BJ (cell line): ENCODE results near the gene GALNTL6. TPM values are rescaled to one million over a fixed set of nuclear protein-coding genes. Genes with fewer than 3 reads are reported as not detected.

ENCODE experiments used
- CTCF ChIA-PET: fragments of 350-600 bp; formaldehyde crosslinking; extraction: SDS; loops from one replicate; lab custom pipeline; 2021; ENCODE audit warnings: antibody characterized with exemption, inconsistent platforms; lab: Yijun Ruan, JAX
- POLR2A ChIA-PET: fragments of 300-600 bp; sonication (Branson Sonifier 250); formaldehyde crosslinking; extraction: SDS; loops from one replicate; lab custom pipeline; 2021; ENCODE audit warnings: antibody characterized with exemption; lab: Charles Lee
- DNase-seq: peaks from one replicate; pipeline ENCODE4 v3.0.0-alpha.2; 2011; ENCODE audit warnings: low read depth
- H3K27me3 ChIP-seq: 2 replicates; pipeline ENCODE4 v1.6.0; 2011; ENCODE audit warnings: low read length; ENCODE audit not compliant: control insufficient read depth, insufficient read depth
- H3K36me3 ChIP-seq: 2 replicates; pipeline ENCODE4 v1.5.1; 2011; ENCODE audit warnings: low read length; ENCODE audit not compliant: control insufficient read depth, insufficient read depth
- H3K4me3 ChIP-seq: 2 replicates; pipeline ENCODE4 v1.5.1; 2011; ENCODE audit warnings: low read depth, mild to moderate bottlenecking, control low read depth, low read length
- polyA plus RNA-seq: library from polyadenylated mRNA; depleted of rRNA; stranded (reverse); fragments of >200 nt; gene quantifications from 2 replicates; pipeline ENCODE4 v1.2.3, GENCODE V29; 2011
- TF ChIP-seq, protein P1 (sequence below): IDR thresholded peaks from 2 replicates; pipeline ENCODE4 v1.5.1; 2011; ENCODE audit warnings: low read depth, mild to moderate bottlenecking, control low read depth, inconsistent platforms, low read length, moderate library complexity; ENCODE audit not compliant: insufficient read depth

Gene GALNTL6
- polyA plus RNA-seq, 1 experiment, result 0.02 TPM

DNA sequence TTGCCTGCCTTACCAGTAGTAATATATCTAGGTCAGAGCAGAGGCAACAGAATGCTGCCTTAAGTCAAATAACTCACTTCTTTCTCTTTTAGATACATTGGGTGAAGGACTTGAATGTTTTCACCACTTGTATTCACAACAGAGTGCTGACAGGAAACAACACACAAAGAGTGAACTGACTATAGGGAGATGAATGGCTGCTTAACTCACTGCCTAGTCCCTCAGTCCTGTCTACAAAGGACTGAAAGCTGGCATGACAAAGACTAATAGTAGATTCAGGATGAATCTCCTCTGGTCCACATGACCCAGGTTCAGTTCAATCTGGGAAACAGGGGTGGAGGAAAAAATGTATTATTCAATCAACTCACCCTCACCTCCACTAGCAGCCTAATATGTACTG, 134.2 kb downstream of the GALNTL6 start:
- ChIA-PET CTCF (no interaction called here), POLR2A (no interaction called here)
- Histone ChIP-seq H3K27me3 (no peaks in the 10 kb centered on the region), H3K36me3 (no peaks in the 10 kb centered on the region), H3K4me3 (no peak overlapping the region)
- no peak for DNase-seq
- TF ChIP-seq, protein P1, sequence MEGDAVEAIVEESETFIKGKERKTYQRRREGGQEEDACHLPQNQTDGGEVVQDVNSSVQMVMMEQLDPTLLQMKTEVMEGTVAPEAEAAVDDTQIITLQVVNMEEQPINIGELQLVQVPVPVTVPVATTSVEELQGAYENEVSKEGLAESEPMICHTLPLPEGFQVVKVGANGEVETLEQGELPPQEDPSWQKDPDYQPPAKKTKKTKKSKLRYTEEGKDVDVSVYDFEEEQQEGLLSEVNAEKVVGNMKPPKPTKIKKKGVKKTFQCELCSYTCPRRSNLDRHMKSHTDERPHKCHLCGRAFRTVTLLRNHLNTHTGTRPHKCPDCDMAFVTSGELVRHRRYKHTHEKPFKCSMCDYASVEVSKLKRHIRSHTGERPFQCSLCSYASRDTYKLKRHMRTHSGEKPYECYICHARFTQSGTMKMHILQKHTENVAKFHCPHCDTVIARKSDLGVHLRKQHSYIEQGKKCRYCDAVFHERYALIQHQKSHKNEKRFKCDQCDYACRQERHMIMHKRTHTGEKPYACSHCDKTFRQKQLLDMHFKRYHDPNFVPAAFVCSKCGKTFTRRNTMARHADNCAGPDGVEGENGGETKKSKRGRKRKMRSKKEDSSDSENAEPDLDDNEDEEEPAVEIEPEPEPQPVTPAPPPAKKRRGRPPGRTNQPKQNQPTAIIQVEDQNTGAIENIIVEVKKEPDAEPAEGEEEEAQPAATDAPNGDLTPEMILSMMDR, result no peak

DNA sequence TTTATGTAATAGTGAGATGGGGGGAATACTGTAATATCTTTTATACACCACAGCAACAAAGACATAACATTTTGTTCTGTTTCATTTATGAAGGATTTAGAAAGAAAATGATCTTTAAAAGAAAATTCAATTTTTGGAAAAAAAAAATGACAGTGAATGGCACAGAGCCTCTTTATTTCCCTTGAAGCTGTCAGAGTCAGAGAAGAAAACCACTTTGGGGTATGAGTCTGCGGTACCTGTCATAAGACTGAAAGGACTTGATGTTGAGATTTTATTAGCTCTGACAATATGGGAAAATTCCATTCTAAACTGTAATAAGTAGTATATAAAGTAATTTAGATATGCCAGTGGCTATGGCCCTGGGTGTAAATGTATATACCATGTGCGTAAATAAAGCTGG, 134.8 kb downstream of the GALNTL6 start:
- POLR2A ChIA-PET, result no interaction called here
- no peaks in the 10 kb centered on the region for H3K36me3 ChIP-seq
- CTCF ChIA-PET, result interaction anchor here (1.0 kb wide), 1 partner anchor 19 kb away, joined by 3 read pairs; no protein-coding TSS in a partner anchor

DNA sequence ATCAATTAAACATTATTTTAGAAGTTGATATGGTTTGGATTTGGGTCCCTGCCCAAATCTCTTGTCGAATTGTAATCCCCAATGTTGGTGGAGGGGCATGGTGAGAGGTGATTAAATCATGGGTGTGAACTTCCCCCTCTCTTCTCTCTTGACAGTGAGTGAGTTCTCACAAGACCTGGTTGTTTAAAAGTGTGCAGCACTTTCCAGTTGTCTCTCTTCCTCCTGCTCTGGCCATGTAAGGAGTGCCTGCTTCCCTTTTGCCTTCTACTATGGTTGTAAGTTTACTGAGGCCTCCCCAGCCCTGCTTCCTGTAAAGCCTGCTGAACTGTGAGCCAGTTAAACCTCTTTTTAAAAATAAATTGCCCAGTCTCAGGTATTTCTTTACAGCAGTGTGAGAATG, 141.4 kb downstream of the GALNTL6 start:
- Histone ChIP-seq H3K4me3 (no peak overlapping the region), H3K36me3 (no peaks in the 10 kb centered on the region), H3K27me3 (no peaks in the 10 kb centered on the region)
- ChIA-PET CTCF (no interaction called here), POLR2A (no interaction called here)
- TF ChIP-seq, protein P1, result no peak
- DNase-seq, result no peak

More for the DNA sequence above, 134.8 kb downstream of the GALNTL6 start:
- no peak for DNase-seq
- Histone ChIP-seq H3K27me3 (no peaks in the 10 kb centered on the region), H3K4me3 (no peak overlapping the region)
- TF ChIP-seq, protein P1, result no peak

DNA sequence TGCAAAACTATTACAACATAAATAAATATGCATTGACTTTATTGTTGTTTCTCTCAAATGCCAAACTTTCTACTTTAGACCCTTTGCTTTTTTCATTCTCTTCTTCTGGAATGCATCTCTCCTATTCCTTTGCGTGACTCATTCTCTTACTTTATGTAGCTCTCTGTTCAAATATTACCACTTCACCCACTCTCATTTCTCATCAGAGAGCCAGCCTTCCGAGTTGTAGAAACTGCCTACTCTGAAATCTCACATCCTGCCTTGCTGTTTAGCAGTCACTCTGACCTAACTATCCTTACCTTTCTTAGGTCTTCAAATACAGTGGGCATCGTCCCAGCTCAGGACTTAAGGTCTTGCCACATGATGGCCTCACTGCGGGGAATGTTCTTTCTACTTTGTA, 143.5 kb downstream of the GALNTL6 start:
- TF ChIP-seq, protein P1, result no peak
- DNase-seq, result no peak

DNA sequence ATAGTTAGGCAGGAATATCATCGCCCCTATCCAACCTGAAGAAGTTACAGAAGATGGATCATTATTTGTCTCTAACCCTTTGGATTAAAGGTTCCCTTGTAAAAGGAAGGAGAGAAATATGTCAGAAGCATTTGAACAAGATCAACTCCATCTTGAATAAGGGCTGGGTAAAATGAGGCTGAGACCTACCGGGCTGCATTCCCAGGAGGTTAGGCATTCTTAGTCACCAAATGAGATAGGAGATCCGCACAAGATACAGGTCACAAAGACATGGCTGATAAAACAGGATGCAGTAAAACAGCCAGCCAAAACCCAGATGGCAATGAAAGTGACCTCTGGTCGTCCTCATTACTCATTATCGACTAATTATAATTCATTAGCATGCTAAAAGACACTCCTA, 148.9 kb downstream of the GALNTL6 start:
- TF ChIP-seq, protein P1, result no peak
- no peaks in the 10 kb centered on the region for H3K36me3 ChIP-seq
- H3K4me3 ChIP-seq, result no peak overlapping the region
- POLR2A ChIA-PET, result no interaction called here
- no peak for DNase-seq
- no peaks in the 10 kb centered on the region for H3K27me3 ChIP-seq
- CTCF ChIA-PET, result no interaction called here

More for the DNA sequence above, 143.5 kb downstream of the GALNTL6 start:
- no peak overlapping the region for H3K4me3 ChIP-seq
- CTCF ChIA-PET, result no interaction called here
- no peaks in the 10 kb centered on the region for H3K36me3 ChIP-seq
- no peaks in the 10 kb centered on the region for H3K27me3 ChIP-seq
- POLR2A ChIA-PET, result no interaction called here
